ENCODE measurements around the gene MYBBP1A.
A peak's percentile ranks its signal among the peaks of the same experiment; 100 is the strongest.
"Not testable (repeated sequence)": the region's sequence is repeated elsewhere in the genome, so short reads cannot be mapped to it uniquely, and the experiment has no call there.

MYBBP1A gene, protein sequence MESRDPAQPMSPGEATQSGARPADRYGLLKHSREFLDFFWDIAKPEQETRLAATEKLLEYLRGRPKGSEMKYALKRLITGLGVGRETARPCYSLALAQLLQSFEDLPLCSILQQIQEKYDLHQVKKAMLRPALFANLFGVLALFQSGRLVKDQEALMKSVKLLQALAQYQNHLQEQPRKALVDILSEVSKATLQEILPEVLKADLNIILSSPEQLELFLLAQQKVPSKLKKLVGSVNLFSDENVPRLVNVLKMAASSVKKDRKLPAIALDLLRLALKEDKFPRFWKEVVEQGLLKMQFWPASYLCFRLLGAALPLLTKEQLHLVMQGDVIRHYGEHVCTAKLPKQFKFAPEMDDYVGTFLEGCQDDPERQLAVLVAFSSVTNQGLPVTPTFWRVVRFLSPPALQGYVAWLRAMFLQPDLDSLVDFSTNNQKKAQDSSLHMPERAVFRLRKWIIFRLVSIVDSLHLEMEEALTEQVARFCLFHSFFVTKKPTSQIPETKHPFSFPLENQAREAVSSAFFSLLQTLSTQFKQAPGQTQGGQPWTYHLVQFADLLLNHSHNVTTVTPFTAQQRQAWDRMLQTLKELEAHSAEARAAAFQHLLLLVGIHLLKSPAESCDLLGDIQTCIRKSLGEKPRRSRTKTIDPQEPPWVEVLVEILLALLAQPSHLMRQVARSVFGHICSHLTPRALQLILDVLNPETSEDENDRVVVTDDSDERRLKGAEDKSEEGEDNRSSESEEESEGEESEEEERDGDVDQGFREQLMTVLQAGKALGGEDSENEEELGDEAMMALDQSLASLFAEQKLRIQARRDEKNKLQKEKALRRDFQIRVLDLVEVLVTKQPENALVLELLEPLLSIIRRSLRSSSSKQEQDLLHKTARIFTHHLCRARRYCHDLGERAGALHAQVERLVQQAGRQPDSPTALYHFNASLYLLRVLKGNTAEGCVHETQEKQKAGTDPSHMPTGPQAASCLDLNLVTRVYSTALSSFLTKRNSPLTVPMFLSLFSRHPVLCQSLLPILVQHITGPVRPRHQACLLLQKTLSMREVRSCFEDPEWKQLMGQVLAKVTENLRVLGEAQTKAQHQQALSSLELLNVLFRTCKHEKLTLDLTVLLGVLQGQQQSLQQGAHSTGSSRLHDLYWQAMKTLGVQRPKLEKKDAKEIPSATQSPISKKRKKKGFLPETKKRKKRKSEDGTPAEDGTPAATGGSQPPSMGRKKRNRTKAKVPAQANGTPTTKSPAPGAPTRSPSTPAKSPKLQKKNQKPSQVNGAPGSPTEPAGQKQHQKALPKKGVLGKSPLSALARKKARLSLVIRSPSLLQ (N-terminal part only)

DNA sequence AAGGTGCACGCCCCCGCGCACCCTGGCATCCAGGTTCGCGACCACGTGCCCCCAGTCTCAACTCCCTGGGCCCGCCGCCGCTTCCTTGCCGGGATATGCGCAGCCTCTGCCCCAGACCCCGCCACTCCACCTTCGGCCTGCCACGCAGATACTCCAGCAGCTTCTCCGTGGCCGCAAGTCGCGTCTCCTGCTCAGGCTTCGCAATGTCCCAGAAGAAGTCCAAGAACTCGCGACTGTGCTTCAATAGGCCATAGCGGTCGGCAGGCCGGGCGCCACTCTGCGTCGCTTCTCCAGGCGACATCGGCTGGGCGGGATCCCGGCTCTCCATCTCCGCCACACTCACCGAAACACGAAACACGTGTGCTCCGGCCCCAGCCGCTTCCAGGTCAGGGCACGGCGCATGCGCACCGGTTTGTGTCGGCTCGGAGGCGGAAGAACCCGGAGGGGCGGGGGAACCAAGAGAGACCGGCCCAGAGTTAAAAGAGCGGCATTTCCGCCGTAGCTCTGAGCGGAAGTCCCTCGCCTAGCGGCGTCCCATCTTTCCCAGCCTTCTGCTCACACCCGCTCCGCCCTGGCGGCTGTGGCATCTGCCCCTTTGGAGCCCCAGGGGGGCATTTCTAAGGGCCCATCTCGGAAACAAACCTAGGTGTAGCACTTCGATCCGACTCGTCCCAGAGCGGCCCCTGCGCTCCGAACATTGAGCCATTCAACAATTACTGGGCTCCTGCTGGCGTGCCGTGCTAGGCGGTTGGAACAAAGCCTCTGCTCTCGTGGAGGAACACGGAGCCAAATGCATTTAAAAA, at the start of gene MYBBP1A:
MYBBP1A (minus strand) TSS at position 388 of the 803 bp plus-strand sequence; CDS start at position 328, 60 bp downstream.
- DNase-seq (ENCODE audit: low read depth): peak; percentile 61

DNA sequence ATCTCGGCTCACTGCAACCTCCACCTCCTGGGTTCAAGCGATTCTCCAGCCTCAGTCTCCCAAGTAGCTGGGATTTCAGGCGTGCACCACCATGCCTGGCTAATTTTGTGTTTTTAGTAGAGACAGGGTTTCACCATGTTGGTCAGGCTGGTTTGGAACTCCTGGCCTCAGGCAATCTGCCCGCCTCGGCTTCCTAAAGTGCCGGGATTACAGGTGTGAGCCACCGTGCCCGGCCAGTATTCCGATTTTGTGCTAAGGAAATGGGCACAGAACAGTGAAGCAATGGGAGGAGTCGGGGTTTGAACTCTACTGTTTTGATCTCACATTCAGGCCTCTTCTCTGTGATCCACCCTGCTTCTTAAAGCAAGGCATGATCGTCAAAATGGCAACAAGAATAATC, 49.6 kb upstream of the MYBBP1A start:
- DNase-seq (ENCODE audit: low read depth): not testable (repeated sequence)

DNA sequence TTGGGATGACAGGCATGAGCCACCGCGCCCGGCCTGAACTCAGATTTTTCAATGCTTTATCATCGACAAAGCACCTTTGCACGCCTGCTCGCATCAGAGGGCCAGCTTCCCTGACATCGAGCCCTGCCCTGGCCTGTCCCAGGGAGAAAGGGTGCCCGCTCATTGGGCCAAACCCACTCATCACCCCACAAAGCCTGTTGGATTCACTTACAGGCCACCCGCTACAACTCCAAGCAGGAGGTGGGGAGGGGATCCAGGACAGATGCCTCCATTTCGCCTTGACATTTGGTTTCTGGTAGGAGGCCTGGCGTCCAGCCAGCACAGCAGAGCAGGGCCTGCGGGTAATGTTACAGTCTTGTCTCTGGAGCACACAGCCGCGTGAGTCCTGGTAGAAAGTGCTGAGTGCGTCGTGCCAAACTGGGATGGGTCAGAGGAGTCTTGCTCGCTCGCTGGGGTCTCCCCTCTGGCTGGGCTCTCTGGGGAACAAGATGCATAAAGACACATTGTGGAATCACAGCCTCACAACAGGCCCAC, 49.0 kb upstream of the MYBBP1A start:
- no peak for DNase-seq (ENCODE audit: low read depth)

DNA sequence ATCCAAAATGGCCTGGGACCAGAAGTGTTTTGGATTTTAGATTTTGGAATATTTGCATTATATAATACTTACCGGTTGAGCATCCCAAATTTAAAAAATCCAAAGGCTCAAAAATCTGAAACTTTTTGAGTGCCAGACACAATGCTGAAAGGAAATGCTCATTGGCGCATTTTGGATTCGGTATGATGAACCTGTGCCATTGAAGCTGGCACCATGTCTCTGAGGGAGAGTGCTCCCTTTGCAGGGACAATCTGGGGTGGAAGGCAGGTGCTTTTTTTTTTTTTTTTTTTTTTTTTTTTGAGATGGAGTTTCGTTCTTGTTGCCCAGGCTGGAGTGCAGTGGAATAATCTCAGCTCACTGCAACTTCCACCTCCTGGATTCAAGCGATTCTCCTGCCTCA, 46.9 kb upstream of the MYBBP1A start:
- no peak for DNase-seq (ENCODE audit: low read depth)

- DNase-seq (ENCODE audit: low read depth): no peak
Observed at GRCh38 chr17:4601326-4601725, 46.1 kb upstream of the MYBBP1A start.

DNA sequence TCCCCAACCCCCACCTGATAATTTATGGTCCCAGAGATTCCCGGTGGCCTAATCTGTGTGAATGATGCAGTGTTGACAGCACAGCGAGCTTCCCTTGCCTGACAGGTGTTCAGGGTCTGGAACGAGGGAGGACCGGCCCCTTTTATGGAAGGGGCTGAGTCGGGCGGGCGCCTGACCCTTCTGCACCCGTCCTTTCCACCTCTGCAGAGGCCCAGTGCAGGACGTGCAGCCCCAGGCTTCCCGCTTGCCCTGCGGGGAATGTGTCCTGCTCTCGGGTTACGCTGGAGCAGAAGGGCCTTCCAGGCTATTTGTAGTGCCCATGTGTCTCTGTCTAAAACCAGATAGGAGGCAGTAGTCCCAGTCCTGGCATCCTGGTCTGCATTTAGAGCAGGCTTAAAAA, 45.4 kb upstream of the MYBBP1A start:
- no peak for DNase-seq (ENCODE audit: low read depth)

GRCh38 chr17:4599505-4600281, 44.5 kb upstream of the MYBBP1A start:
- DNase-seq (ENCODE audit: low read depth): no peak

DNA sequence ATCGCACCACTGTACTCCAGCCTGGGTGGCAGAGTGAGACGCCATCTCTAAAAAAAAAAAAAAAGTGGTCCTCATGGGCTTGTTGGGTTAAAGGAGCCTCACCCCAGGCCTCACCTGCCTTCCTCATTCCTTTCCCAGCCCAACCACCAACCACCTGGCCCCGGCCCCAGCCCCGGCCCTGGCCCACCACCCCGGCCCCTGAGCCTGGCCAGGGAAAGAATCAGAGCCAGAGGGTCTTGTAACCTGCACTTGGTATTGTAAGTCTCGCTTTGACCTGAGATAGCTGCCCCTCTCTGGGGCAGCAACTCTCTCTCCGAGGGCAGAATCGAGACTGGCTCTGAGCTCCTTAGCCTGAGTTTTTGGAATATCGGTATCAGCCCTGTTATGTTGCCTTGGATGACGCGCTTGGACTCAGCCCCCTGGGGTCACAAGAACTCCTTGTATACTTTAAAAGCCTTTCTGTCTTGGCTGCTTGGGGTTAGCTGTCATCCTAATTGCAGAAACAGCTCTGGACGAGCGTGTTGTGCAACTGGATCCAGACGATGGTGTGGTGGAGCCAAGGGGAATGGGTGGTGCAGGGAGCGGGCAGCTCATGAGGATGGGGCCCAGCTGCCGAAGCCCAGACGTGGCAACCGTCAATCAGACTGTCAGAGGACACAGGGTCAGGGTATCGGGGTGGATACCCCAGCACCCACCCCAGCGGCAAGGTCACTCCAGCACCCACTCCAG, 43.8 kb upstream of the MYBBP1A start:
- DNase-seq (ENCODE audit: low read depth): no peak

DNA sequence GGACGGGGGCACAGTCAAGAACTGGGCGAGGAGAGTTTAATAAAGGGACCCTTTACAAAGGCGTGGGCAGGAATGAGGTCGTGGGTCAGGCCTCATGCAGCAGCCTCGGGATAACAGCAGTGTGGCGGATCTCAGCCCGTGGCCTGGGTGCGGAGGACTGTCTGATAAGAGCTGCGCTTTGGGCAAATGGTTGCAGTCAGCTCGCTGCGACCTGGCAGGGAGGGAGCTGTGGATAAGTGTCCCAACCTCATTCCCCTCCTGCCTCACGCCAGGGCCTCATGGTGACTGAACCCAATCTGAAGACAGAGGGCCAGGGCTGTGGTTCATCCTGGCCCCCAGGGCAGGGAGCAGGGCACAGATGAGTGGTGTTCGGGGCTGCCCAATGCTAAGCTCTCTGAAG, 42.8 kb upstream of the MYBBP1A start:
- DNase-seq (ENCODE audit: low read depth): no peak

DNA sequence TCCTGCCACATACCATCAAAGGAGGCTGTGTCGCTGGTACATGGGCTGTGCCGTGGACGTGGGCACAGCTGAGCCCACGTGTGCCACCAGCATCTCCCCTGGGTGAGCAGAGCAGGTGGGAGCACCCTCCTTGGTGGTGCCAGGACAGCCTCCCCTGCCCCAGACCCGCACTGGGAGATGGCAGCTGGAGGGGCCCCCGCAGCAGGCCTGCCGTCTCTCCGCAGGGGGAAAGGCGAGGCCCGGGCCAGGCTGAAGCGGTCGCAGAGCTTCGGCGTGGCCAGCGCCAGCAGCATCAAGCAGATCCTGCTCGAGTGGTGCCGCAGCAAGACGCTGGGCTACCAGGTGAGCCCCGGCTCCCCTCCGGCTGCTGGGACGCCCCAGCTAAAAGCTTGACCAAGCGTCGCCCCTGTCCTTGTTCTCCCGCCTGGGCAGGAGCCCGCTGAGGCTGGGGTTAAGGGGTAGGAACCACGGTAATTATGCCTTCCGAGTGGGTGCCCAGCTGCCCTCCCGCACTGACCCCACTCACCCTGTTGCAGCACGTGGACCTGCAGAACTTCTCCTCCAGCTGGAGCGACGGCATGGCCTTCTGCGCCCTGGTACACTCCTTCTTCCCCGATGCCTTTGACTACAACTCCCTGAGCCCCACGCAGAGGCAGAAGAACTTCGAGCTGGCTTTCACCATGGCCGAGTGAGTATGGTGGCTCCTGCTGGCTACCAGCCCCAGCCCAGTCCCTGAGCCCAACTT, 41.6 kb upstream of the MYBBP1A start:
- DNase-seq (ENCODE audit: low read depth): no peak

GRCh38 chr17:4595685-4596342, 40.6 kb upstream of the MYBBP1A start:
- not testable (repeated sequence) for DNase-seq (ENCODE audit: low read depth)

GRCh38 chr17:4594931-4595684, 39.9 kb upstream of the MYBBP1A start:
- no peak for DNase-seq (ENCODE audit: low read depth)

GRCh38 chr17:4594406-4594805, 39.2 kb upstream of the MYBBP1A start:
- no peak for DNase-seq (ENCODE audit: low read depth)

- DNase-seq (ENCODE audit: low read depth): no peak
Observed at GRCh38 chr17:4593021-4593421, 37.8 kb upstream of the MYBBP1A start.

DNA sequence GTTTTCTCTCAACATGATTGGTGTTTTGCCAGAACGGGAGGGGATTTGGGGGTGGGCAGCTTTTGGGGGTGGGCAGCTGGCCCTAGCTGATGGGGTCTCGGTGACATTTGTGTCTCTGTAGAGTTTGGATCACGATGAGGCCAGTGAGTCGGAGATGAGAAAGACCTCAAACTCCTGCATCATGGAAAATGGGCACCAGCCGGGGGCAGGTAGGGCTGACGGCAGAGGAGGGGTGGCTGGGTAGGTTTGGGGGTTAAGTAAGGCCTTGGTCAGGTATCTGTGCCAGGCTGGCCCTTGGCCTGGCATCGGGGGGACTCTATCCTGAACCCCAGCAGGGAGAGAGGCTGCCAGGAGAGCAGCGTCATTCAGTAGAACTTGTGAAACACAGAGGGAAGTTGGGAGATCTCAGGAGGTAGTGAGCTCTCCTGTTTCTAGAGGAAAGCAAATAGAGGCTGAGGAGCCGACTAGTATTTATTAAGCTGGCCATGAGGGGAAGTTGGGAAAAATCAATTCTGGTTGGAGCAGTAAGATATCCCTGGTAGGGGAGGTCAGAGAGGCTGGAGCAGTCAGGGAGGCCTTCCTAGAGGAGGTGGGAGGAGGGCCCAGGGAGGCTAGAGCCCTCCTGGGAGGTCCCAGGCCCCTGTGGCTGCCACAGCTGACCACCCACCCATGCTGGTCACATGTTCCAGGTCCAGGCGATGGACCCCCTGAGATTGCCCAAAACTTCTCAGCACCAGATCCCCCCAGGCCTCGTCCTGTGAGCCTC, 37.2 kb upstream of the MYBBP1A start:
- no peak for DNase-seq (ENCODE audit: low read depth)

DNA sequence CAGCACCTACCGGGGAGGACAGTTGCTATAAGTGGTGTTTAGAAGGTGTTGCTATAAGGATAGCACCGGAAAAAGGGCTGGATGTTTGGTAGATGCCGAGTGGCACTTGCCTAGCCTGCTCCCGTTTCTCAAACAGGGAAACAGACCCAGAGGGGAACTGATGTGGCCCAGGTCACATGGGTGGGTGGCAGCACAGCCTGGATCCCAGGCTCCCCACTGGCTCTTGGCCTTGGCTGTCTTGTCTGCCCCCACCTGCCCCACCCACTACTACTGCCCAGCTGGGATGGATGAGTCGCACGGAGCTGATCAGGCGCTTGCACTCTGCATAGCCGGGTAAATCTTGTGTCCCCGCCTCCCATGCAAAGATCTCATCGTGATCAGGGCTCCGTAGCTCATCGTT, 36.3 kb upstream of the MYBBP1A start:
- no peak for DNase-seq (ENCODE audit: low read depth)

DNA sequence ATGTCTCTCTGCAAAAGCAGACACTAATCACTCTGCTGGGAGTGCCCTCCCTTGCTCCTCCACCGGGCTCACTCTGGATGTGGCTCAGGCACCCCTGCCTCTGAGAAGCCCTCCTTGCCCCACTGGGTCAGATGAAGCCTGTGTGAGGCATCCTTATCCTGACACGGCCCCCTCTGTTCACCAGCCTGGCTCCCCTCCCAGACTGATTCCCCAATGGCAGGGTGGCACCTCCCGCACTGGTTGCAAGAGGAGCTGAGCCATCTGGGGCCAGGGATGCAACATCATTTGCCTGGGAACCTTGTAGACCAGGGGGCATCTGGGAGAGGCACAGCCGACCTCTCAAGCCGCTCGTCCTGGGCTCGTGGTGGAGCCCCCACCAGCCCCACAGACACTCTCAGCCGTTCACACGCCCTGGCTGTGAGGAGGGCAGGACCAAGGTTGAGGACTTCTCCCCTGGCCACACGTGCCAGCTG, 35.8 kb upstream of the MYBBP1A start:
- no peak for DNase-seq (ENCODE audit: low read depth)
